ENCODE data around the gene COL18A1.

- TF ChIP-seq CTCF (IDR thresholded peaks at IDR 0.05 in 8 of 11, conservative IDR thresholded peaks at IDR 0.05 in 3 of 11) (no peak), POLR2A (IDR thresholded peaks at IDR 0.05) (no peak), POLR2AphosphoS5 (IDR thresholded peaks at IDR 0.05) (peak in 2 of 3 donors; percentile 59 to 66)
These were observed 129.8 kb downstream of the COL18A1 start for GRCh38 chr21:45534636-45535331.

Data from spleen (tissue), 7 donors.